Fibroblast of skin of back (primary cell): ENCODE data around the gene R3HDM4.

ENCODE experiments used
- DNase-seq: peaks from one replicate; pipeline ENCODE4 v3.0.0-alpha.2; 2013

Gene R3HDM4

DNA sequence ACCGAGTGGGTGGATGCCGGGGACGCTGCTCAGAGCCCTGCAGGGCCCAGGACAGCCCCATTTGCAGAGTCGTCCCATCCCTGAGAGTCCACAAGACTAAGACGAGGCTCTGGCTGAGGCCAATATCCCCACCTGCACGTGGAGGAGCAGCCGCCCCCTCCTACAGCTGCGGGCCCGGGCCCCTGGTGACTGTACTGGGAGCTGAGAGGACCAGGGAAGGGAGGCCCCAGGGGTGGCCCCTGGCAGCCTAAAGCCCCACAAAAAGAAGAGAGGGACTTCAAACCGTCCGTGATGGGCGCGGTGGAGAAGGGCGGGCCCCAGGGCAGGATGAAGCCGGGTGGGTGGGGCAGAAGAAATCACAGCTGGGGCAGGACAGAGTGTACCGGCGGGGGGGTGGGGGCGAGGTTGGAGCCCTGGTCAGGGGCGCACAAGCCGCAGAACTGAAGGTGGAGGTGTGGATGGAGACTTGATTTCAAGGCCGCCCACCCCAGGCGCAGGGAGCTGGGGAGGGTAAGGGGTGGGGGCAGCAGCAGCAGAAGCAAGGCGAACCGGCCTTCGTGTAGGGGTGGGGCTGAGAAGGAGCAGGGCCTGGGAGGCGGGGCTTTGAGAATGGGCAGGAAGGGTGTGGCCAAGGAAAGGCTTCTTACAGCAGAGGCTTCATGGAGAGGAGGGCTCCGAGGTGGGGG, 40.6 kb downstream of the R3HDM4 start:
- DNase-seq: peak; percentile 82

DNA sequence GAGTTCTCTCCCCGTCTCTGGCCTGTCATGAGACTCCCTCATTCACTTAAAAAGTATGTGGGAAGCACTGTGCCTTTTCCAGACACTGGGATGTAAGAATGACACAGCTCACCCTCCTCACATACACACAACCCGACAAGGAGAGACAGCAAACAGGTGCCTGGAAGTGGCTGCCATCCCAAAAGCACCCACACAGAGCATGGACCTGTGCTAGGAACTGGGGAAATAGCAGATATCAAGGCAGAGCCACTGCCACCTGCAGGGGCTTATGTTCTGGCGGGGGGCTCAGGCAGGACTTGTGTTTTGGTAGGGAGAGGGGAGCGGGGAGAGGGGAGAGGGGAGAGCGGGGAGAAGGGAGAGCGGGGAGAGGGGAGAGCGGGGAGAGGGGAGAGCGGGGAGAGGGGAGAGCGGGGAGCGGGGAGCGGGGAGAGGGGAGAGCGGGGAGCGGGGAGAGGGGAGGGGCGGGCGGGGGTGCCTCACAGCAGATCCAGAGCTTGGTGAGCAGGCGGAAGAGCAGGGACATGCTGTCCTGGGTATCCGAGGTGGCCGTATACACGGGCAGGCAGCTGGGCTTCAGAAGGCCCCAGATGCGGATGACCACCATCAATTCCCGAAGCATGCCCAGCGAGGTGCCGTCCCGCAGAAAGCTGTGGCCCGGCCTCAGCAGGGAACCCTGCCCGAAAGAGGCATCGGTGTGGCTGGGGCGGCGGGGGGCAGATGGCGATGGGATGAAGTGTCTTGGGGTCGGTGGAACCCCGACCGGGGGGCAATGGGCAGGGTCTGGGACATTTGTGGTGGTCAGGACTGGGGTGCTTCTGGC, 41.4 kb downstream of the R3HDM4 start:
- DNase-seq: peak; percentile 38

DNA sequence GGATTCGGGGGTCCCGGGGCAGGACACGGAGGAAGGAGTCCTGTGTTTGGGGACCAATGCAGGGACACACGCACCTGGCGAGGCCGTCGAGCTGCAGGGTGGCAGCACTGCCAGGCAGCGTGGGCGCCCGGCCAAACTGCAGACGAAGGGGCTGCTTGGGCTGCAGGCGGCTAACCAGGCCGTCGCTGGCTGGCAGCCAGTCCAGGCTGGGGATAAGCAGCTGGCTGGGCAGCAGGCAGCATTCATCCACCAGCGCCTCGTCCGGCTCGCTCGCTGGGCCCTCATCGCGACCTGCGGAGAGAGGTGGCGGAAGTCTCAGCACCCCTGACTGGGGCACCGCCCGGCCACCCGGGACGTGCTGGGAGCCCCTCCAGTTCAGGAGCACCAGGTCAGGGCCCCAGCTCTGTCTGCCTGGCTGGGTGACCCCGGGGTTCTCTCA, 42.0 kb downstream of the R3HDM4 start:
- no peak for DNase-seq

DNA sequence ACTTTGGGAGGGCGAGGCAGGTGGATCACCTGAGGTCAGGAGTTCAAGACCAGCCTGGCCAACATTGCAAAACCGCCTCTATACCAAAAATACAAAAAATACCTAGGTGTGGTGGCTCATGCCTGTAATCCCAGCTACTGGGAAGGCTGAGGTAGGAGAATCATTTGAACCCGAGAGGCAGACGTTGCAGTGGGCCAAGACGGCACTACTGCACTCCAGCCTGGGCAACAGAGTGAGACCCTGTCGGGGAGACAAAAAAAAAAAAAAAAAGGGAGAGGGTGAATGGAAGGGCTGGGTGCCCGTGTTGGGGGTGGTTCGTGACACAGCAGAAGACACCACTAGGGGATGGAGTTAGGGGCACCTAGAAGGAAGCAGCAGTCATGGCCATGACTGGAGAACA, 42.7 kb downstream of the R3HDM4 start:
- no peak for DNase-seq

DNA sequence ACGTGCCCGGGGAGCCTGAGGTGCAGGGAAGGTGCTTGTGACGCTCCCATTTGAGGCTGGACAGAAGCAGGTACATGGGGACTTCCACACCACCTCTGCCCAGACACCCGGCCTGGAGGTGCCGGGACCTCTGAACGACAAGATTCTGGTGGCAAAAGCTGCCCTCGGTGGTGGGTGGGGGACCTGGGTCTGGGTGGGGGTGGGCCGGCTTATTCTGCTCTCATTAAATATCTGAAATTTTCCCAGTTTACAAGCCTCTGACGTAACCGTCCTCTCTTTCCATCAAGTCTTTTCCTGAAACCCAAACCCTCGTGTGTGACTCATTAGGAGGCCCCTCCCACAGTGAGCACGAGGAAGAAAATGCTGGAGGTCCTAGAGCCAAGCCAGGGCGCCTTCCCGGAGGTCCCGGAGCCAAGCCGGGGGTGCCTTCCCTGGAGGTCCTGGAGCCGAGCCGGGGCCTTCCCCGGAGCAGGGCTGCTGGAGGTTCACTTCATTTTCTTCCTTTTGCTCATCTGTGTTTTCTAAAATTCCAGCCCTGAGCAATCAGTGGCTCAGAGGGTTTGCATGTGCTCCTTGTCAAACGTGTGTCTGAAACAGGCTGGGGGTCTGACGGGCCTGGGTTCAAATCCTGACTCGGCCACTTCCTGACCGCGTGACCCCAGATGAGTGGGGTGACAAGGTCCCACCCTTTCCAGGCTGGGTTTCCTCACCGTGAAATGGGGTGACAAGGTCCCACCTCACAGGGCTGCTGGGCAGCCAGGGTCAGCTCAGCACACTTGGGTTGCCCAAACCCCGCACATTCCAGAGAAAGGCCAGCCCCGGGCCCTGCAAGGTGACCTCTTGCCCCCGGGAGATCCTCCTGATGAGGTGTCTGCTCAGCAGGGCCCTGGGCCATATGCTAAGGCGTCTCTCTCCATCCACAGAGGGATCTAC, 43.5 kb downstream of the R3HDM4 start:
- peak; percentile 97 for DNase-seq

DNA sequence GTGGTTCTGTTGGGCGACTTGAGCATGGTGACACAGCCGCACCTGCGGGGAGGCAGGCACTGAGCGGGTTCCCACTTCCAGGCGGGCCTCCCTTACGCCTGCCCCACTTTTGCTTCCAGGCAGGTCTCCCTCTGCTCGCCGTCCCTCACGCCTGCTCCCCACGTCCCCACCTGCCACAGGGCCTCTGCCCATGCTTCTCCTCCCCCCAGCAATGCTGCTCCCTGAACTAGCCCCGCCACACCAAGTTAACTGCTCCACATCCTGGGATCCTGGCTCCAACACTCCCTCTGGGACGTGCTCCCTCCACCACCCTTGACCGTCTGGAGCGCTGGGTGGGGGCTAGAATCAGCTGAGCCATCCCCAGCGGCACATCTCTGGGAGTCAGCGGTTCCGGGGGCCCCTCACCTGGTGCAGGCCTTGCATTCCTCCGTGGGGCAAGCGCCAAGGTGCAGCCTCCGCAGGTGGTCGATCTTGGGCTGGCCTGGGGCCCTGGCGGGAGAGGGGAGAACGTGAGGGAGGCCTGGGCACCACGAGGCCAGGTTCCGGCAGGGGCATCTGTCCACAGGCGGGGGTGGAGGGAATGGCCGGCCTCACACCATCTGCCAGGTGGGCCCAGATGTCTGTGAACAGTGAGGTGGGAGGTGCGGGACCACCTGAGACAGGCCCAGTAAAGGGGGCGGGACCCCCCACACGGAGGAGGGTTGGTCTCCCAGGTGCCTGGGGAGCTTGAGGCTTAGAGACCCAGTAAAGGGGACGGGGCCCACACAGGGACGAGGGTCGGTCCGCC, 44.4 kb downstream of the R3HDM4 start:
- no peak for DNase-seq

DNA sequence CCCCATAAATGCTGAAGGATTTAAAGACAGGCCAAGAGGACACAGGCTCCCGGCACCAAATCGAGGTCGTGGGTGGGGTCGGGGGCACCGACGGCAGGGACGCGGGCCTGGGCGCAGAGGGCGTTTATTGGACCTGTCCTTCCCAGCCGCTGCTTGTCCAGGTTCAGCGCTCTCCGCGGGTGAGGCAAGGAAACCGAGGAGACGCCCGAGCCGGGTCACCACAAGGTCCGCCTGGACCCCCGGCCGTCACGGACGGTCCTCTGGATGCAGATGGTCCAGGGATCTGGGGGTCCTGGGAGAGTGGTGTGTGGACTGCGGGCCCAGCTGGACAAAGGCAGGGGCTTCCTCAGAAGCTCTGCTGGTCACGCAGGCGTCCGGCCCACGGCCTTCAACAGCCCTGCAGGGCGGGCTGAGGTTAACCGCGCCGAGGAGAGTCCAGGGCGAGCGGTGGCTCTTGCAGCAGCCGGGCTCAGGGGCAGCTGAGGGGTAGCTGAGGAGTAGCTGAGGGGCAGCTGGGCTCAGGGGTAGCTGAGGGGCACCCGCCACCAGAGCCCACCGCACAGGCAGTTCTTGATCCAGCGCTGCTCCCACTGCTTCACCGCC, 45.1 kb downstream of the R3HDM4 start:
- no peak for DNase-seq

DNA sequence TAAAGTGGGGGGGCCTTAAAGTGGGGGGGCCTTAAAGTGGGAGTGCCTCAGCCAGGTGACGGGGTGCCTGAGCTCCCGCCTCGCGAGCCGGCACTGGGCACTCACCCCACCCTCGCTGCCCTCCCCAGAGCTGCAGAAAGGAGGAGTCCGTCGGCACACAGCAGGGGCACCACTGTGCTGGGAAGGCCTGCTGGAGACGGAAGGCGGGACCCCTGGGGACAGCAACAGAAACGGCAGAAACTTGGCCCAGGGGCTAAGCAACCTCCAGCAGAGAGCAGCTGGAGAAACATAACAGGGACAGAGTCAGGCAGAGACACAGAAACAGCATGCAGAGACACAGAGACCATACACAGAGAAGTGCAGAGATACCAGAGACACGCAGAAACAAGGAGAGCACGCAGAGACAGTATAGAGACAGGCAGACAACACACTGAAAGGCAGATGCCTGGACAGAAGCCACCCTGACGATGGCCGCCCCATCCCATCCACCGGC, 45.7 kb downstream of the R3HDM4 start:
- DNase-seq: peak; percentile 33

DNA sequence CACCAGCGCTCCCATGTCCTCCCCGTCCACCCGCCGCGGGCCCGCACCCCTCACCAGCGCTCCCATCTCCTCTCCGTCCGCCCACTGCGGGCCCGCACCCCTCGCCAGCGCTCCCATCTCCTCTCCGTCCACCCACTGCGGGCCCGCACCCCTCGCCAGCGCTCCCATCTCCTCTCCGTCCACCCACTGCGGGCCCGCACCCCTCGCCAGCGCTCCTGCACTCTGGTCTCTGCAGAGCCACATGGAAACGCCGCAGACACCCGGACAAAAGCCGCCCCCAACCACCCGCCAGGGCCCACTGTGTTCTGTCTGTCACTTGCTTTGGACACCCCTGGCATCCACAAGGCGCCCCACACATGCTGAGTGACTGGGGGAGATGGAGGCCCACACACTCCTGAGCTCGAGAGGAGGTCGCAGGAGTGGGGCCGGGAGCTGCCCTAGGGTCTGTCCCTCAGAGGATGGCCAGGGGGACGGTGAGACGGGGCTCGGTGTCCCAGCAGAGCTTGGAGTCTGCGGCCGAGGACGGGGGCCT, 46.2 kb downstream of the R3HDM4 start:
- no peak for DNase-seq

DNA sequence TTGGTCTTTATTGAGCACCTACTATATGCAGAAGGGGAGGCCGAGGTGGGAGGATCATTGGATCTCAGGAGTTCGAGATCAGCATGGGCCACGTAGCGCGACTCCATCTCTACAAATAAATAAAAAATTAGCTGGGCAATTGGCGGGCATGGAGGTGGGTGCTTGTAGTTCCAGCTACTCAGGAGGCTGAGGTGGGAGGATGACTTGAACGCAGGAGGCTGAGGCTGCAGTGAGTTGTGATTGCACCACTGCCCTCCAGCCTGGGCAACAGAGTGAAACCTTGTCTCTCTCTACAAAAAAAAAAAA, 49.8 kb downstream of the R3HDM4 start:
- no peak for DNase-seq

DNA sequence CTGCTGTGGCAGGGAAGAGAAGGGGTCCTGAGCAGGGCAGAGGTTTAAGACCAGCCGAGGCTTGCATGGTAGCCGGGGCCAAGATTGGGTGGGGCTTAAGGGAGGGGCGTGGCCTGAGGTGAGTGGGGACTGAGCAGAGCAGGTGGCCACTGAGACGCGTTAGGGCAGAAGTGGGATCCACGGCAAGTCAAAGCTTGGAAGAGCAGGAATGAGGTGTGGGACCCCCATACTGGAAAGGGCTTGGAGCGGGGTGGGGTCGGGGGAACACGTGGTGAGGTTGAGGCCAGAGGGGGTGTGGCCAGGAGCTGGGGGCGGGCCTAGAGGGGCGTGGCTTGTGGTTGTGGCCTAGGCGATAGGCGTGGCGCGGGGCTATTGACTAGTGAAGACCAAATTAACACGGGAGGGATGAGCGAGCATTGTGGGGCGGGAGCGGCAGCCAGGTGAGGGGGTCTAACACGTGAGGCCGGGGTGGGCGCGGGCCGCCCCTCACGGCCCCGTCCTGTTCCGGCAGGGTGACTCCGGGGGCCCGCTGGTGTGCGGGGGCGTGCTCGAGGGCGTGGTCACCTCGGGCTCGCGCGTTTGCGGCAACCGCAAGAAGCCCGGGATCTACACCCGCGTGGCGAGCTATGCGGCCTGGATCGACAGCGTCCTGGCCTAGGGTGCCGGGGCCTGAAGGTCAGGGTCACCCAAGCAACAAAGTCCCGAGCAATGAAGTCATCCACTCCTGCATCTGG, 50.3 kb downstream of the R3HDM4 start:
- DNase-seq: peak; percentile 42

DNA sequence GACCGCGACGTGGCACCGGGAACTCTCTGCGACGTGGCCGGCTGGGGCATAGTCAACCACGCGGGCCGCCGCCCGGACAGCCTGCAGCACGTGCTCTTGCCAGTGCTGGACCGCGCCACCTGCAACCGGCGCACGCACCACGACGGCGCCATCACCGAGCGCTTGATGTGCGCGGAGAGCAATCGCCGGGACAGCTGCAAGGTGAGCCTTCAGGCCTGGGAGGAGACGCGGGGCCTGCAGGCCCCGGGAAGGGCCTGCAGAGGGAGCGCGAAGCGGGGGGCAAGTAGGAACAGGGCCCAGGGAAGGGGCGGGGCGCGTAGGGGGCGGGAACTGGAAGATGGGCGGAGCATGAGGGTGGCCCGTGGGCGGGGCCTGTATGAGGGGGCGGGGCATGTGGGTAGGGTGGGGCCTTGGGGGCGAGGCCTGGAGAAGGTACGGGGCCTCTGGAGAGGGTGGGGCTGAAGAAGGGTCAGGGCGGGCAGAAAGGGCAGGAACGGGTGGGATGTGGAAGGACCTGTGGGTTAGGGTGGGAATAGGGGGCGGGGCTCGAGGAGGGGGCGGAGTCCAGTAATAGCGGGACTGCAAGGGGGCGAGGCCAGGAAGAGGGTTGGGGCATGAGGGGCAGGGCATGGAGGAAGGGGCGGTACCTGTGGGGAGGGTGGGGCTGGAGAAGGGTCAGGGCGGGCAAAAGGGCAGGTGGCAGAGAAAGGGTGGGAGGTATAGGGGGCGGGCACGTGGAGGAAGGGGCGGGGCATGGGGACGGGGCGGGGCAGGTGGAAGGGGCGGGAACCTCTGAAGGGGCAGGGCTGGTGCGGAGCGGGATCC, 51.1 kb downstream of the R3HDM4 start:
- no peak for DNase-seq

DNA sequence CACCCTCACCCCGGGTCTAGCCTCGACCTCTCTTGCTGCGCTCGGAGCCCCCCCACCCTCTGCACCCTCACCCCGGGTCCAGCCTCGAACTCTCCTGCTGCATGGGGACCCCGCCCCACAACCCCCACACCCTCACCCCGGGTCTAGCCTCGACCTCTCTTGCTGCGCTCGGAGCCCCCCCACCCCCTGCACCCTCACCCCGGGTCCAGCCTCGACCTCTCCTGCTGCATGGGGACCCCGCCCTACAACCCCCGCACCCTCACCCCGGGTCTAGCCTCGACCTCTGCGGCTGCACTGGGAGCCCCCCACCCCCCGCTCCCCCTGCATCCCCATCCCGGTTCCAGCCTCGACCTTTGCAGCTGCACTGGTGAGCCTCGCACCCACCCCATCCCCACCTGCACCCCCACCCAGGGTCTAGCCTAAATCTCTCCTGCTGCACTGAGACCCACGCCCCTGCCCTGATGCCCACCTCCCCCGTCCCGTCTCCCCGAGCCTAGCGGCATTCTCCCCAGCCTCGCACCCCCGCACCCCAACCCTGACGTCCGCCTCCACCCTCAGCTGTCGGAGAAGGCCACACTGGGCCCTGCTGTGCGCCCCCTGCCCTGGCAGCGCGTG, 51.8 kb downstream of the R3HDM4 start:
- no peak for DNase-seq

DNA sequence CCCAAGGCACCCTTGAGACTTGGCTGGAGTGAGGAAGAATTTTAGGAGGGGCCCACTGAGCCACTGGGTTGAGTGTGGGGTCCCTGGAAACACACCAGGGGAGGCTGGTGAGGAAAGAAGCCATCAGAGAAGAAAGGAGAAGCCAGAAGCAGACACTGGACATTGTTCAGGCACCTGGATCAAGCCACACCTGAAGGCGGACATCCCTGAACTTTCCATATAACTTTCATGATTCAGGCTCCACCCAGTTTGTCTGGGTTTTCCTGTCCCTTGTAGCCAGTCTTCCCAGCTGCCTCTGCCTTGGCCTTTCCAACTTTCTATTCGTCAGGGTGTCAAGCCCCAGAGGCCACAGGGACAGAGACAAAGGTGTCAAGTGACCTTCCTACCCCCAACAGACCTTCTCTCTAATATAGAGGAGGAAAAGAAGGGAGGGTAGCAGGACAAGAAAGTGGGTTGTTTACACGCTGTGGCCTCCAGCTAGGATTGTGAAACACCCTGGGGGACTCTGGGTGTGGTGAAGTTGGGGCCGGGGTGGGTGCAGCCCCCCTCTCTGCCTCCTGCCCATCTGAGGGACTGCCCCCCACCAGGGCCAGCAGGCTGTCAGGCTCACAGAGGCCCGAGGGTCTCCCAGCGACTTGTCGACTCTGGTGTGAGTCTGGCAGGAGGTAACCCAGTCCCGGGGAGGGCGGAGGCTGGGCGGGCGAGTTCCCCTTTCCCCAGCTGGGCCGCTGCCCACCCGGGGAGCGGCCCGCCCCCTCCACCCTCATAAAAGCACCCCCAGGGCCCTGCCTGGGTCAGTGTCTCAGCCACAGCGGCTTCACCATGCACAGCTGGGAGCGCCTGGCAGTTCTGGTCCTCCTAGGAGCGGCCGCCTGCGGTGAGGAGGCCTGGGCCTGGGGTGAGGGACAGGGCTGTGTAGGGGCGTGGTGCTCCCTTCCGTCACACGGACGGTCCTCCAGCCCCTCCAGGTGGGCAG, 53.9 kb downstream of the R3HDM4 start, which contains the start of gene CFD:
CFD (plus strand) TSS at position 797 of the 976 bp plus-strand sequence; CDS start at position 823, 26 bp downstream.
- DNase-seq: no peak

DNA sequence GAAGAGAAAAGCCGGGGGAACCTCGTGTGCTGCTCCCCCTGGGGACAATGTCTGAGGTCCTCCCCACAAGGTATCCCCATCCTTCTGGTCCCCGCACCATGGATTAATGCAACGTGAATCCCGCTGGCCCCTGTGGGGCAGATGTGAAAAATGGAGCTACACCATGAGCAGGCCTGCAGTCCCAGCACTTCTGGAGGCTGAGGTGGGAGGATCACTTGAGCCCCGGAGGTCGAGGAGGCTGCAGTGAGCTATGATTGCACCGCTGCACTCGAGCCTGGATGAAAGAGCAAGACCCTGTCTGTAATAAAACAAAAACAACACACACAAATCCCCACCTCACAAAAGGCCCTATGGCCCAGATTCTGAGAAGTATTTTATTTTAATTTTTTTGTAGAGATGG, 54.7 kb downstream of the R3HDM4 start:
- DNase-seq: no peak

DNA sequence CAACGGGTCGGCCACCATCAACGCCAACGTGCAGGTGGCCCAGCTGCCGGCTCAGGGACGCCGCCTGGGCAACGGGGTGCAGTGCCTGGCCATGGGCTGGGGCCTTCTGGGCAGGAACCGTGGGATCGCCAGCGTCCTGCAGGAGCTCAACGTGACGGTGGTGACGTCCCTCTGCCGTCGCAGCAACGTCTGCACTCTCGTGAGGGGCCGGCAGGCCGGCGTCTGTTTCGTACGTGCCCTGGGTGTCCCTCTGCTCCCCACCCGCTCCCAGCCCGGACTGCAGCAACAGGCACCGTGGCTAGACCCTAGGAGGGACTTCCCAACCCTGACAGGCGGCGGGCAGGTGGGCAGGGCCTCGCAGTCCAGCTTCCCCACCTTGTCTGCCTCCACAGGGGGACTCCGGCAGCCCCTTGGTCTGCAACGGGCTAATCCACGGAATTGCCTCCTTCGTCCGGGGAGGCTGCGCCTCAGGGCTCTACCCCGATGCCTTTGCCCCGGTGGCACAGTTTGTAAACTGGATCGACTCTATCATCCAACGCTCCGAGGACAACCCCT, 57.4 kb downstream of the R3HDM4 start:
- DNase-seq: no peak

DNA sequence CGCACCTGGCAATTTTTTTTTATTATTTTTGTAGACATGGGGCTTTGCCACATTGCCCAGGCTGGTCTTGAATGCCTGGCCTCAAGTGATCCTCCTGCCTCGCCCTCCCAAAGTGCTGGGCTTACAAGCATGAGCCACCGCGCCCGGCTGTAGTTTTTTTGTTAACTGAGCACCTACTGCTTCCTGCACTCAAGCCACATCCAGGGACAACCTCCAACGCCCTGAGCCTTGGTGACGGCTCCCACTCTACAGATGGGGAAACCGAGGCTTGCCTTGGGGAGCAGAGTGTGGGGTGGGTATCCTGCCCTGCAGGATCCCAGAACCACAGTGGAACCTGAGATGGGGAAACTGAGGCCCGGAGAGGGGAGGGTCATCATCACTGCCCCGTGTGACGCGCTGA, 57.9 kb downstream of the R3HDM4 start:
- DNase-seq: no peak

DNA sequence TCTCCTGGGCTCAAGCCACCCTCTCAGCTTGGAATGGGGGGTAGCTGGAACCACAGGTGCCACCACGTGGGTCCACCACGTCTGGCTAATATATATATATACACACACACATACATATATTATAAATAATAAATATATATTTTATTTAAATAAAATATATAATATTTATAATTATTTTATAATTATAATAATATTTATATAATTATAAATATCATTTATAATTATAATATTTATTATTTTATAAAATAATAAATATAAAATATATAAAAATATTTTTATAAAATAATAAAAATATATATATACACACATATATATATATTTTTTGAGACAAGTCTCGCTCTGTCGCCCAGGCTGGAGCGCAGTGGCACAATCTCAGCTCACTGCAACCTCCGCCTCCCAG, 58.5 kb downstream of the R3HDM4 start:
- DNase-seq: no peak
